ENCODE data around the gene SYNCRIP. TPM values are rescaled to one million over a fixed set of nuclear protein-coding genes. Genes with fewer than 3 reads are reported as not detected.

SYNCRIP gene
- total RNA-seq, 1 experiment from 2014 or later, result 145 TPM

- H3K4me1 Mint-ChIP-seq (ENCODE audit: low read depth, unreplicated experiment), result peaks cover 7% of the 10 kb centered on the region
- Histone ChIP-seq H3K4me3 (ENCODE audit: low read depth, low read length) (no peak overlapping the region), H3K9me3 (0 out of 2 replicates have a peak, but pooled peaks cover 3% of the 10 kb centered on the region), H3K4me1 (no peaks in the 10 kb centered on the region), H3K36me3 (ENCODE audit: control insufficient read depth, insufficient read depth, low read length) (no peaks in the 10 kb centered on the region), H3K27me3 (replicated peaks; ENCODE audit: control insufficient read depth, insufficient read depth, low read length) (no peaks in the 10 kb centered on the region)
- TF ChIP-seq CTCF (IDR thresholded peaks at IDR 0.05; ENCODE audit: insufficient read depth in 1 of 2, low read depth in 1 of 2, low read length in 1 of 2, severe bottlenecking in 1 of 2, unreplicated experiment in 1 of 2), result no peak
- intact Hi-C loops (cut with micrococcal nuclease; ENCODE audit: unreplicated experiment), result no loop called here
- no peak overlapping the region for H3K4me3 Mint-ChIP-seq (ENCODE audit: unreplicated experiment)
- no TSS peak for BruUV-seq (replicated peaks)
- peaks cover 14% of the 10 kb centered on the region for H3K9me3 Mint-ChIP-seq (ENCODE audit: unreplicated experiment)
- POLR2A ChIA-PET, result interaction anchor here (0.7 kb wide), 1 partner anchor 19 kb away, joined by 4 read pairs; no protein-coding TSS in a partner anchor
- H3K27ac Mint-ChIP-seq (ENCODE audit: unreplicated experiment), result no peak overlapping the region
- no peak for DNase-seq
- CTCF ChIA-PET, result no interaction called here
- no peaks in the 10 kb centered on the region for H3K27me3 Mint-ChIP-seq (ENCODE audit: insufficient read depth, unreplicated experiment)
- H3K36me3 Mint-ChIP-seq (ENCODE audit: insufficient read depth, unreplicated experiment), result no peaks in the 10 kb centered on the region
Measured at GRCh38 chr6:85660181-85660611, 17.5 kb upstream of the SYNCRIP start.

- Histone ChIP-seq H3K4me1 (peaks cover under 1% of the 10 kb centered on the region), H3K36me3 (ENCODE audit: control insufficient read depth, insufficient read depth, low read length) (no peaks in the 10 kb centered on the region), H3K4me3 (ENCODE audit: low read depth, low read length) (no peak overlapping the region), H3K27me3 (replicated peaks; ENCODE audit: control insufficient read depth, insufficient read depth, low read length) (no peaks in the 10 kb centered on the region), H3K9me3 (no peaks in the 10 kb centered on the region)
- Mint-ChIP-seq H3K9me3 (ENCODE audit: unreplicated experiment) (no peaks in the 10 kb centered on the region), H3K27me3 (ENCODE audit: insufficient read depth, unreplicated experiment) (no peaks in the 10 kb centered on the region), H3K36me3 (ENCODE audit: insufficient read depth, unreplicated experiment) (no peaks in the 10 kb centered on the region), H3K4me3 (ENCODE audit: unreplicated experiment) (no peak overlapping the region), H3K4me1 (ENCODE audit: low read depth, unreplicated experiment) (peaks cover 4% of the 10 kb centered on the region), H3K27ac (ENCODE audit: unreplicated experiment) (no peak overlapping the region)
- intact Hi-C loops (cut with micrococcal nuclease; ENCODE audit: unreplicated experiment), result no loop called here
- no TSS peak for BruUV-seq (replicated peaks)
- ChIA-PET CTCF (no interaction called here), POLR2A (no interaction called here)
- no peak for TF ChIP-seq CTCF (IDR thresholded peaks at IDR 0.05; ENCODE audit: insufficient read depth in 1 of 2, low read depth in 1 of 2, low read length in 1 of 2, severe bottlenecking in 1 of 2, unreplicated experiment in 1 of 2)
- DNase-seq, result no peak
Measured at GRCh38 chr6:85650606-85651005, 7.9 kb upstream of the SYNCRIP start.

GRCh38 chr6:85644279-85644762, 1.6 kb upstream of the SYNCRIP start:
- H3K27me3 ChIP-seq (replicated peaks; ENCODE audit: control insufficient read depth, insufficient read depth, low read length), result no peaks in the 10 kb centered on the region
- no peak for TF ChIP-seq CTCF (IDR thresholded peaks at IDR 0.05; ENCODE audit: insufficient read depth in 1 of 2, low read depth in 1 of 2, low read length in 1 of 2, severe bottlenecking in 1 of 2, unreplicated experiment in 1 of 2)
- no peak for DNase-seq
- H3K4me1 Mint-ChIP-seq (ENCODE audit: low read depth, unreplicated experiment), result peaks cover 31% of the 10 kb centered on the region
- H3K4me3 ChIP-seq (ENCODE audit: low read depth, low read length), result peak overlapping the region; percentile 73
- H3K36me3 Mint-ChIP-seq (ENCODE audit: insufficient read depth, unreplicated experiment), result peaks cover 48% of the 10 kb centered on the region
- peak overlapping the region; percentile 74 for H3K27ac Mint-ChIP-seq (ENCODE audit: unreplicated experiment)
- TSS peak; percentile 93 for BruUV-seq (replicated peaks)
- H3K36me3 ChIP-seq (ENCODE audit: control insufficient read depth, insufficient read depth, low read length), result no peaks in the 10 kb centered on the region; the same call in 1 of the 2 replicates
- peaks cover 16% of the 10 kb centered on the region for H3K4me1 ChIP-seq
- H3K4me3 Mint-ChIP-seq (ENCODE audit: unreplicated experiment), result peak overlapping the region; percentile 99
- POLR2A ChIA-PET, result interaction anchor here (0.6 to 4.4 kb wide), 8 partner anchors 10 to 51 kb away, joined by 3 to 153 read pairs (median 8); partner anchors contain the start of gene SNX14
- H3K9me3 Mint-ChIP-seq (ENCODE audit: unreplicated experiment), result no peaks in the 10 kb centered on the region
- intact Hi-C loops (cut with micrococcal nuclease; ENCODE audit: unreplicated experiment), result no loop called here
- no peaks in the 10 kb centered on the region for H3K9me3 ChIP-seq
- CTCF ChIA-PET, result no interaction called here
- H3K27me3 Mint-ChIP-seq (ENCODE audit: insufficient read depth, unreplicated experiment), result no peaks in the 10 kb centered on the region
